ENCODE data around the gene MMP7.

The MMP7 gene

GRCh38 chr11:102539567-102539966 lies 9.0 kb upstream of the MMP7 start:
- no peak overlapping the region for H3K9ac ChIP-seq (ENCODE audit: low read length)
- H3K4me3 ChIP-seq (ENCODE audit: low read depth, low read length, poor library complexity, severe bottlenecking) = no peak overlapping the region
- no peaks in the 10 kb centered on the region for H3K9me2 ChIP-seq (ENCODE audit: low read depth, low read length)
- no peak overlapping the region; the same call in 1 of the 2 replicates for H3K4me2 ChIP-seq (ENCODE audit: low read length)
- no peaks in the 10 kb centered on the region for H3K27me3 ChIP-seq (ENCODE audit: insufficient read depth, low read length)
- H3K9me3 ChIP-seq (ENCODE audit: low read length) = no peaks in the 10 kb centered on the region
- H4K20me1 ChIP-seq (ENCODE audit: insufficient read depth, low read length) = no peaks in the 10 kb centered on the region
- TF ChIP-seq EZH2 (IDR thresholded peaks at IDR 0.05; ENCODE audit: borderline replicate concordance, low read length) (no peak), CTCF (IDR thresholded peaks at IDR 0.05; ENCODE audit: low read length) (no peak)
- no peaks in the 10 kb centered on the region for H3F3A ChIP-seq (ENCODE audit: insufficient read depth, low read length)
- no peaks in the 10 kb centered on the region for H3K36me3 ChIP-seq (ENCODE audit: insufficient read depth, low read length)
- H3K27ac ChIP-seq (ENCODE audit: low read depth, low read length, poor library complexity, severe bottlenecking) = peak overlapping the region; percentile 73
- H3K79me2 ChIP-seq (ENCODE audit: insufficient read depth, low read length) = no peaks in the 10 kb centered on the region
- H3K4me1 ChIP-seq (ENCODE audit: insufficient read depth, low read length, severe bottlenecking) = peaks cover 46% of the 10 kb centered on the region
- H2AFZ ChIP-seq (ENCODE audit: low read length) = no peak overlapping the region

GRCh38 chr11:102538932-102539331 lies 8.4 kb upstream of the MMP7 start:
- Histone ChIP-seq H3K4me3 (ENCODE audit: low read depth, low read length, poor library complexity, severe bottlenecking) (no peak overlapping the region), H3K9me2 (ENCODE audit: low read depth, low read length) (no peaks in the 10 kb centered on the region), H3K9me3 (ENCODE audit: low read length) (no peaks in the 10 kb centered on the region), H3K79me2 (ENCODE audit: insufficient read depth, low read length) (no peaks in the 10 kb centered on the region), H3K36me3 (ENCODE audit: insufficient read depth, low read length) (no peaks in the 10 kb centered on the region), H3K27me3 (ENCODE audit: insufficient read depth, low read length) (no peaks in the 10 kb centered on the region), H4K20me1 (ENCODE audit: insufficient read depth, low read length) (no peaks in the 10 kb centered on the region), H3F3A (ENCODE audit: insufficient read depth, low read length) (no peaks in the 10 kb centered on the region), H2AFZ (ENCODE audit: low read length) (no peak overlapping the region), H3K9ac (ENCODE audit: low read length) (no peak overlapping the region), H3K4me2 (ENCODE audit: low read length) (no peak overlapping the region; the same call in 1 of the 2 replicates), H3K27ac (ENCODE audit: low read depth, low read length, poor library complexity, severe bottlenecking) (peak overlapping the region; percentile 73), H3K4me1 (ENCODE audit: insufficient read depth, low read length, severe bottlenecking) (peaks cover 52% of the 10 kb centered on the region)
- TF ChIP-seq EZH2 (IDR thresholded peaks at IDR 0.05; ENCODE audit: borderline replicate concordance, low read length) (no peak), CTCF (IDR thresholded peaks at IDR 0.05; ENCODE audit: low read length) (no peak)

GRCh38 chr11:102534261-102534872 lies 3.8 kb upstream of the MMP7 start:
- no peaks in the 10 kb centered on the region for H3F3A ChIP-seq (ENCODE audit: insufficient read depth, low read length)
- H3K4me1 ChIP-seq (ENCODE audit: insufficient read depth, low read length, severe bottlenecking) = peaks cover 64% of the 10 kb centered on the region
- peak overlapping the region; percentile 46 for H3K4me2 ChIP-seq (ENCODE audit: low read length)
- H3K4me3 ChIP-seq (ENCODE audit: low read depth, low read length, poor library complexity, severe bottlenecking) = no peak overlapping the region
- H4K20me1 ChIP-seq (ENCODE audit: insufficient read depth, low read length) = no peaks in the 10 kb centered on the region
- no peaks in the 10 kb centered on the region for H3K9me3 ChIP-seq (ENCODE audit: low read length)
- H3K79me2 ChIP-seq (ENCODE audit: insufficient read depth, low read length) = no peaks in the 10 kb centered on the region
- no peaks in the 10 kb centered on the region for H3K27me3 ChIP-seq (ENCODE audit: insufficient read depth, low read length)
- H3K36me3 ChIP-seq (ENCODE audit: insufficient read depth, low read length) = no peaks in the 10 kb centered on the region
- TF ChIP-seq CTCF (IDR thresholded peaks at IDR 0.05; ENCODE audit: low read length) (peak; percentile 62), EZH2 (IDR thresholded peaks at IDR 0.05; ENCODE audit: borderline replicate concordance, low read length) (no peak)
- H3K27ac ChIP-seq (ENCODE audit: low read depth, low read length, poor library complexity, severe bottlenecking) = no peak overlapping the region
- 0 out of 2 replicates have a peak overlapping the region, but pooled peaks have one; percentile 45 for H2AFZ ChIP-seq (ENCODE audit: low read length)
- no peaks in the 10 kb centered on the region for H3K9me2 ChIP-seq (ENCODE audit: low read depth, low read length)
- no peak overlapping the region for H3K9ac ChIP-seq (ENCODE audit: low read length)
